HG03457 (cell line): ENCODE measurements around the gene PTPRN2.

ENCODE experiments used
- ATAC-seq: cut with Tn5 transposase; IDR thresholded peaks from one replicate; pipeline ENCODE4 v1.9.1; 2021; ENCODE audit warnings: moderate number of reproducible peaks; ENCODE audit not compliant: unreplicated experiment

The PTPRN2 gene

DNA sequence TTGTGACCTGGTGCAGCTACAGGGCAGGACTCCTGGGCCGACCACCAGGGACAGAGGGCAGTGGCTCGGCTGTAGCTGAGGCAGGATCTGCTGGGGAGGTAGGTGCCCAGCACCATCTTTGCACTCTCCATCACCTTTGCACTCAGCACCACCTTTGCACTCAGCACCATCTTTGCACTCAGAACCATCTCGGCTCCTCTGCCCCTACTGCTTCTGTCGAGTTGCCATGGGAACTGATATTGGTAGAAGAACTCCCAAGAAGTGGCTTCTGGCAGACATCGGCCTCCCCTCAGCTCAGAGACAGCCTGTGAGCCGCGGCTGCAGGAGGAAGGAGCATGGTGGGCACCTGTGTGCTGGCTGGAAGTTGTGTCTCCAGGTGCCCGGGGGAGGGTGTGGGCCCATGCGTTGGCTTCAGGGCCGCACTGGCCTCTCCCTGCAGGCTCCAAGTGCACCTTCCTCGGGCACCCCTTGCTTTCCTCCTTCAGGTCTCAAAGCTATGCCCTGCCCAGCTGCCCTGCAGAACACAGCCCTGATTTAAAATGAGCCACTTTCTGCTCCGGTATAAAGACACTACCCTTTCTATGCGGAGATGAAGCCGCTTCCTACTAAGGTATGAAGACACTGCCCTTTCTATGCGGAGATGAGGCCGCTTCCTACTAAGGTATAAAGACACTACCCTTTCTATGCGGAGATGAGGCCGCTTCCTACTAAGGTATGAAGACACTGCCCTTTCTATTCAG is 514.5 kb downstream of the PTPRN2 start:
- ATAC-seq: no peak

DNA sequence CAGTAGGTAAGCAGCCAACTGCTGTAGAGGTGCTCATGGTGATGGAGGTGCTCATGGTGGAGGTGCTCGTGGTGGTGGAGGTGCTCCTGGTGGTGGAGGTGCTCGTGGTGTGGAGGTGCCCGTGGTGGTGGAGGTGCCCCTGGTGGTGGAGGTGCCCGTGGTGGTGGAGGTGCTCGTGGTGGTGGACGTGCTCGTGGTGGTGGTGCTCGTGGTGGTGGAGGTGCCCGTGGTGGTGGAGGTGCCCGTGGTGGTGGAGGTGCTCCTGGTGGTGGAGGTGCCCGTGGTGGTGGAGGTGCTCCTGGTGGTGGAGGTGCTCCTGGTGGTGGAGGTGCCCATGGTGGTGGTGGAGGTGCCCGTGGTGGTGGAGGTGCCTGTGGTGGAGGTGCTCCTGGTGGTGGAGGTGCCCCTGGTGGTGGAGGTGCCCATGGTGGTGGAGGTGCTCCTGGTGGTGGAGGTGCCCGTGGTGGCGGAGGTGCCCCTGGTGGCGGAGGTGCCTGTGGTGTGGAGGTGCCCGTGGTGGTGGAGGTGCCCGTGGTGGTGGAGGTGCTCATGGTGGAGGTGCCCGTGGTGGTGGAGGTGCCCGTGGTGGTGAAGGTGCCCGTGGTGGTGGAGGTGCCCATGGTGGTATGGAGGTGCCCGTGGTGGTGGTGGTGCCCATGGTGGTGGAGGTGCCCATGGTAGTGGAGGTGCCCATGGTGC is 517.3 kb downstream of the PTPRN2 start:
- ATAC-seq: no peak

DNA sequence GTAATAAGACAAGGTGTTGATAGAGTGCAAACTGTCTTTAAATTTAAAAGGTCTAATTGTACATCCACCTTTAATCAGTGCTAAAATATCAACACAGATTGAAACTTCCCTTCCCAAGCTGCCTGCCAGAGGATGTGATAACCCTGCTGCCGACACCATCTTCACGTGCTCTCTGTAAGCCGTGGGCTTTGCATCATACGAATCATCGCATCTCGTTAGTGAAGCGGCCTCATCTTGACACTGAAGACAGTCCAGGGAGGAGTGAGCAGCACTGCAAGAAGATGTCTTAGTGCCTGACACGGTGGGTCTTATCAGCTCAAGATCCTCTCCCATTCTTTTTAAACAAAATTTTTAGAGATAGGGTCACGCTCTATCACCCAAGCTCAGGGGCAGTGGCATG is 518.8 kb downstream of the PTPRN2 start:
- ATAC-seq: no peak

GRCh38 chr7:158067931-158068482 is 519.6 kb downstream of the PTPRN2 start:
- no peak for ATAC-seq

DNA sequence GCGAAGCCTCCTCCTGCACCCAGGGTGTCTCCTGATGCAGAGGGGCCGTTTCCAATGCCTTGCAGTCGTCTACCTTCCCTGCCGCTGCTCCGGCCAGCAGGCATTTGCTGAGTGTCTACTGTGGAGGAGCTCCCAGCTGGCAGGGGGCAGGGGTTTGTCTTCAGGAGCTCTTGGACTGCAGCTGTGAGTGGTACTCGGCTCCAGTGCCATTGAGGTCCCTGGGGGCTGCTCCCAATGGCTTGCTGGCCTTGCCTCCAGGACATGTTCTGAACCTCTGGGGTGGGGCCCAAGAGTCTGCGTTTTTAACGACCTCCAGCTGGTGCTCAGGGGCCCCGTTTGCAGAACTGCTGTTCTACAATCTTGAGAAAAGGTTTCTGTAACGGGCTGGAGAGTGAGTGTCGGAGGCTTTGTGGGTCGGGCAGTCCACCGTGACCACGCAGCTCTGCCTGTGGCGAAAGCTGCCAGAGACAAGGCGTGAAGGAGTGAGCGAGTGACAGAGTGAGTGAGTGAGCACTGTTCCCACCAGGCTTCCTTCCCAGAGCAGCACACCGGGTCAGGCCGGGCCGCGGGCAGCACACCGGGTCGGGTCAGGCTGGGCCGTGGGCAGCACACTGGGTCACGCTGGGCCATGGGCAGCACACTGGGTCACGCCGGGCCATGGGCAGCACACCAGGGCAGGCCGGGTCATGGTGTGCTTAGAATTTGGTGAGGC is 520.2 kb downstream of the PTPRN2 start:
- ATAC-seq: no peak

- no peak for ATAC-seq
Measured at GRCh38 chr7:158066085-158066484, 521.5 kb downstream of the PTPRN2 start.

DNA sequence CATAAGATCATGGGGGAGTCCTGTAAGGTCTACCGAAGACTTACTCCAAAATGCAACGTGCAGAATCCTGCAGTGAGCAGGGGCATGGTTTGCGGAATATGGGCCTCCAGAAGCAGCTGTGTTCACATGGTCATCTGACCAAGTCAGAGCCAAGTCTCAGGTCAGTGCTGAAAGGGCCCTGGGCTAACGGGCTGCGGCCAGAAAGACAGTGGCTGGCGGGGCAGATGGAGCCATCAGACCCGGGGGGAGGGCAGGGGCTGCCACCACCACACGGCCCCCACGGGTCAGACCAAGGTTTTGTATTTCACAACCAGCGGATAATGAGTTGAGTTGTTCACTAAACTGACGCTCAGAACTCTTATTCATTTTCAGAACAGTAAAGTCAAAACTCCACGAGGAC is 522.3 kb downstream of the PTPRN2 start:
- ATAC-seq: no peak

DNA sequence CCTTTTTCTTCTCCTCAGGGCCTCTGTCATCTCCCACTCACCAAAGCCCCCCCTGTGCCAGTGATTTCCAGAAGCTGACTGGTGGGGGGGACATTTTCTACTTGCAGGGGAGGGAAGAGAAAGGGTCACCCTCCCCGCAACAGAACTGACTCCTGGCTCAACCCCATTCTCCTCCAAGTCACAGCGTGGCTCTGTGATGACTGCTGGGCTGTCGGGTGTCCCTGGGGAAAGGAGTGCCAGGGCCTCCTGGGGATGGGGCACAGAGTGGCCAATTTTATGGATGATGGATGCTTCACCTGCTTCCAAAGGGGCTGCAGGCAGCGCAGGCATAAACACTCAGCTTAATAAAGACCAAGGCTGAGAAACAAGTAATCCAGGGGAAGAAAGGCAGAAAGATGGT is 523.0 kb downstream of the PTPRN2 start:
- ATAC-seq: no peak

DNA sequence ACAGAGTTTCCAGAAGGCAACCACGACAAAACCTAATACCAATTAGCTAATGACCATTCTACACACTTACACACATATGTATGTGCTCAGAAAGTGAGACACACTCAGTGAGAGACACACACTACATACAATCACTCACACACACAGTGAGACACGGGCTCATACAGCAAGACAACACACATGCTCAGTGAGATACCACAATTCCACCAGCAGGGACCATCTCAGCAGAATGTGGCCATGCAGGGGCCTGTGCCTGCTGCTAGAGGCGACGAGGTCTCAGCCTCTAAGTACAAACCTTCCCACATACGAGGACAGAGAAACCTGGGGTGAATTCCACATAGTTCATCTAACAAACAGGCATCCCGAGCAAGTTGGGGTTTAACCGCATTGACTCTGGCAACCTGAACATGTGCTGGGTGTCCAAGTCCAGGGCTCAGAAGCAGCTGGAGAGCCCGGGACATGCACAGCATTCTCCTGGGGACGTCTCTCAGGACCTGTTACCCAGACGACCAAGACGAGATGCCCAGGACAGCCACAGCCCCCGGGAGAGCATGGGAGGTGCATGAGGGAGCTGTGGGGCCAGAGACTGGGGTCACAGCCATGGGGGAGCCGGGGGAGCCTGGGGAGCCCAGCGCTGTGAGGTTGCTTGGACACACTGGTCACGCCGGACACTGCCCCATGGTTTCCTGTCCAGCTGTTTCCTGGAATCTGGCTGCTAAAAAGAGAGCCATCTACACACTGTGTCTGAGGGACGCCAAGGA is 523.6 kb downstream of the PTPRN2 start:
- ATAC-seq: no peak

DNA sequence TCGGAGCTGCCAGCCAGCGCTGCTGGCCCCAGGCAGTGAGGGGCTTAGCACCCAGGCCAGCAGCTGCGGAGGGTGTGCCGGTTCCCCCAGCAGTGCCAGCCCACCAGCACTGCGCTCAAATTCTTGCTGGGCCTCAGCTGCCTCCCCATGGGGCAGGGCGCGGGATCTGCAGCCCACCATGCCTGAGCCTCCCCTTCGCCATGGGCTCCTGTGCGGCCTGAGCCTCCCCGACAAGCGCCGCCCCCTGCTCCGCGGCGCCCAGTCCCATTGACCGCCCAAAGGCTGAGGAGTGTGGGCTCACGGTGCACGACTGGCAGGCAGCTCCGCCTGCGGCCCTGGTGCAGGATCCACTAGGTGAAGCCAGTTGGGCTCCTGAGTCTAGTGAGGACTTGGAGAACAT is 525.0 kb downstream of the PTPRN2 start:
- ATAC-seq: no peak

GRCh38 chr7:158061884-158062656 is 525.6 kb downstream of the PTPRN2 start:
- no peak for ATAC-seq

- ATAC-seq: no peak
Measured at GRCh38 chr7:158061026-158061630, 526.5 kb downstream of the PTPRN2 start.

DNA sequence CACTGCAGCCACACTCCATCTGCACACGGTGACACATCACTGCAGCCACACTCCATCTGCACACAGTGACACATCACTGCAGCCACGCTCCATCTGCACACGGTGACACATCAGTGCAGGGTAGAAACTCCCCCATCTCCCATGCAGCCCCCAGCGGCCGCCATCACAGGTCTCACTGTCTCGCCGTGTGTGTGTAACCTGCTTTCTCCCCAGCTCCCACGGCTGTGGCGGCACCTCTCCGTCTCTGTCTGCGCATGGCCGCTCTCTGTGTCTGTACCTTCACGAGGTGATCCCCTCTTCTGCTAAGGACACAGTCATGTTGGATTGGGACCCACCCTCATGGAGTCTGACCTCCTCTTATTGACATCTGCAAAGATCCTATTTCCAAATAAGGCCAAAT is 527.4 kb downstream of the PTPRN2 start:
- no peak for ATAC-seq

DNA sequence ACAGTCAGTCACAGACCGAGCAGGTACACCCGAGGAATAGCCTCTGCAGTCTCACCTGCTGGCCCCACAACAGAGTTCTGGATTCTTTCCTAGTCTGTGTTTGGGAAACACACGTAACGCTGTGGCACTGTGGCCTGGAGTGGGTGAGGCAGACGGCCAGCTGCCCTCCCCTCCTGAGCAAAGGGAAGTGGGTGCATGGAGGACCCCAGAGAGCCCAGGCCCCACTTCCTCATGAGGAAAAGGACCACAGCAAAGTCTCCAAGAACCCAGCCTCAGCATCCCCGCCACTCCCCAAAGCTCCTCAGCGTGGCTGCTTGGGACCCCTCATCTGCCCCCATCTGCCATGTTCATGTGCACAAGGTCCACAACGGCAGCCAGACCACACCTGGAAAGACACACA is 530.2 kb downstream of the PTPRN2 start:
- no peak for ATAC-seq

GRCh38 chr7:158056761-158057160 is 530.9 kb downstream of the PTPRN2 start:
- ATAC-seq: no peak

GRCh38 chr7:158055726-158056510 is 531.7 kb downstream of the PTPRN2 start:
- no peak for ATAC-seq

- no peak for ATAC-seq
Measured at GRCh38 chr7:158054611-158055010, 533.0 kb downstream of the PTPRN2 start.

GRCh38 chr7:158054081-158054480 is 533.5 kb downstream of the PTPRN2 start:
- no peak for ATAC-seq
